CD4-positive, alpha-beta T cell treated with Interferon alpha-2 for 1 hour (primary cell): Measurements from ENCODE around the gene CHMP4B.

Experiments
- DNase-seq, 2 donors: peaks; one replicate each; pipeline ENCODE4 v3.0.0-alpha.2; 2020 to 2022

CHMP4B gene

GRCh38 chr20:33841436-33841799 lies 30.3 kb downstream of the CHMP4B start:
- DNase-seq, result no peak

- DNase-seq, result no peak
Observed at GRCh38 chr20:33842346-33842745, 31.2 kb downstream of the CHMP4B start.

GRCh38 chr20:33843050-33843449 lies 31.9 kb downstream of the CHMP4B start:
- DNase-seq, result no peak

GRCh38 chr20:33843854-33844253 lies 32.7 kb downstream of the CHMP4B start:
- no peak for DNase-seq

GRCh38 chr20:33846291-33846935 lies 35.3 kb downstream of the CHMP4B start:
- DNase-seq, result no peak

- no peak for DNase-seq
Observed at GRCh38 chr20:33847006-33847405, 35.9 kb downstream of the CHMP4B start.

- DNase-seq, result no peak
Observed at GRCh38 chr20:33848391-33848790, 37.2 kb downstream of the CHMP4B start.

GRCh38 chr20:33850159-33850558 lies 39.0 kb downstream of the CHMP4B start:
- no peak for DNase-seq

- DNase-seq, result no peak
Observed at GRCh38 chr20:33851842-33852466, 40.8 kb downstream of the CHMP4B start.

GRCh38 chr20:33852626-33853506 lies 41.7 kb downstream of the CHMP4B start:
- DNase-seq, result no peak

GRCh38 chr20:33853507-33853813 lies 42.3 kb downstream of the CHMP4B start:
- DNase-seq, result no peak

GRCh38 chr20:33857722-33858563 lies 46.8 kb downstream of the CHMP4B start:
- no peak for DNase-seq

GRCh38 chr20:33858666-33859065 lies 47.5 kb downstream of the CHMP4B start:
- DNase-seq, result no peak

- peak; percentile 19 to 25 for DNase-seq
Observed at GRCh38 chr20:33859157-33859695, 48.1 kb downstream of the CHMP4B start.

GRCh38 chr20:33859751-33860150 lies 48.6 kb downstream of the CHMP4B start:
- no peak for DNase-seq

GRCh38 chr20:33861458-33861857 lies 50.3 kb downstream of the CHMP4B start:
- no peak for DNase-seq

- peak; percentile 22 to 42 for DNase-seq
Observed at GRCh38 chr20:33862709-33863403, 51.7 kb downstream of the CHMP4B start.

- DNase-seq, result no peak
Observed at GRCh38 chr20:33863440-33864323, 52.5 kb downstream of the CHMP4B start.

- DNase-seq, result no peak
Observed at GRCh38 chr20:33864324-33864963, 53.3 kb downstream of the CHMP4B start.

GRCh38 chr20:33865761-33866370 lies 54.7 kb downstream of the CHMP4B start:
- DNase-seq, result no peak
